BJ (cell line): ENCODE data around the gene EPB41L4B. TPM values are rescaled to one million over a fixed set of nuclear protein-coding genes. Genes with fewer than 3 reads are reported as not detected.

Experiments
- CTCF ChIA-PET: fragments of 350-600 bp; formaldehyde crosslinking; extraction: SDS; loops from one replicate; lab custom pipeline; 2021; ENCODE audit warnings: antibody characterized with exemption, inconsistent platforms; lab: Yijun Ruan, JAX
- POLR2A ChIA-PET: fragments of 300-600 bp; sonication (Branson Sonifier 250); formaldehyde crosslinking; extraction: SDS; loops from one replicate; lab custom pipeline; 2021; ENCODE audit warnings: antibody characterized with exemption; lab: Charles Lee
- DNase-seq: peaks from one replicate; pipeline ENCODE4 v3.0.0-alpha.2; 2011; ENCODE audit warnings: low read depth
- H3K27me3 ChIP-seq: 2 replicates; pipeline ENCODE4 v1.6.0; 2011; ENCODE audit warnings: low read length; ENCODE audit not compliant: control insufficient read depth, insufficient read depth
- H3K36me3 ChIP-seq: 2 replicates; pipeline ENCODE4 v1.5.1; 2011; ENCODE audit warnings: low read length; ENCODE audit not compliant: control insufficient read depth, insufficient read depth
- H3K4me3 ChIP-seq: 2 replicates; pipeline ENCODE4 v1.5.1; 2011; ENCODE audit warnings: low read depth, mild to moderate bottlenecking, control low read depth, low read length
- CTCF ChIP-seq: IDR thresholded peaks from 2 replicates; pipeline ENCODE4 v1.5.1; 2011; ENCODE audit warnings: low read depth, mild to moderate bottlenecking, control low read depth, inconsistent platforms, low read length, moderate library complexity; ENCODE audit not compliant: insufficient read depth
- polyA plus RNA-seq: library from polyadenylated mRNA; depleted of rRNA; stranded (reverse); fragments of >200 nt; gene quantifications from 2 replicates; pipeline ENCODE4 v1.2.3, GENCODE V29; 2011

The EPB41L4B gene
- polyA plus RNA-seq, 1 experiment: 0.21 TPM

GRCh38 chr9:109301012-109301411 is 19.8 kb downstream of the EPB41L4B start:
- CTCF ChIA-PET: no interaction called here
- POLR2A ChIA-PET: no interaction called here
- Histone ChIP-seq H3K36me3 (no peaks in the 10 kb centered on the region), H3K4me3 (no peak overlapping the region), H3K27me3 (peaks cover 6% of the 10 kb centered on the region)
- TF ChIP-seq CTCF: no peak
- no peak for DNase-seq

GRCh38 chr9:109299891-109300290 is 21.0 kb downstream of the EPB41L4B start:
- Histone ChIP-seq H3K27me3 (peaks cover 6% of the 10 kb centered on the region), H3K4me3 (no peak overlapping the region), H3K36me3 (no peaks in the 10 kb centered on the region)
- ChIA-PET POLR2A (no interaction called here), CTCF (no interaction called here)
- no peak for DNase-seq
- TF ChIP-seq CTCF: no peak

GRCh38 chr9:109297899-109298298 is 23.0 kb downstream of the EPB41L4B start:
- TF ChIP-seq CTCF: no peak

GRCh38 chr9:109295221-109296130 is 25.4 kb downstream of the EPB41L4B start:
- CTCF ChIA-PET: interaction anchor here (0.6 kb wide), 1 partner anchor 8 kb away, joined by 3 read pairs; no protein-coding TSS in a partner anchor
- POLR2A ChIA-PET: no interaction called here
- TF ChIP-seq CTCF: no peak

More at GRCh38 chr9:109297899-109298298, 23.0 kb downstream of the EPB41L4B start:
- peaks cover 2% of the 10 kb centered on the region; the same call in 1 of the 2 replicates for H3K27me3 ChIP-seq
- no peak overlapping the region for H3K4me3 ChIP-seq
- peak; percentile 12 for DNase-seq
- ChIA-PET CTCF (interaction anchor here (0.6 to 1.0 kb wide), 5 partner anchors 44 to 402 kb away, joined by 3 to 5 read pairs (median 3); no protein-coding TSS in a partner anchor), POLR2A (interaction anchor here (0.5 kb wide), 1 partner anchor 15 kb away, joined by 3 read pairs; no protein-coding TSS in a partner anchor)
- no peaks in the 10 kb centered on the region for H3K36me3 ChIP-seq

GRCh38 chr9:109290385-109290784 is 30.5 kb downstream of the EPB41L4B start:
- Histone ChIP-seq H3K27me3 (peaks cover 1% of the 10 kb centered on the region), H3K36me3 (no peaks in the 10 kb centered on the region), H3K4me3 (no peak overlapping the region)
- no peak for TF ChIP-seq CTCF
- CTCF ChIA-PET: no interaction called here
- DNase-seq: no peak
- POLR2A ChIA-PET: interaction anchor here (0.5 kb wide), 1 partner anchor 320 kb away, joined by 3 read pairs; no protein-coding TSS in a partner anchor

More at GRCh38 chr9:109295221-109296130, 25.4 kb downstream of the EPB41L4B start:
- H3K4me3 ChIP-seq: no peak overlapping the region
- peaks cover 4% of the 10 kb centered on the region for H3K27me3 ChIP-seq
- no peak for DNase-seq
- no peaks in the 10 kb centered on the region for H3K36me3 ChIP-seq
